ENCODE measurements around the gene MRPL23. TPM values are rescaled to one million over a fixed set of nuclear protein-coding genes. Genes with fewer than 3 reads are reported as not detected.

MRPL23 gene
- total RNA-seq, 1 experiment from 2014 or later, result 109 TPM

DNA sequence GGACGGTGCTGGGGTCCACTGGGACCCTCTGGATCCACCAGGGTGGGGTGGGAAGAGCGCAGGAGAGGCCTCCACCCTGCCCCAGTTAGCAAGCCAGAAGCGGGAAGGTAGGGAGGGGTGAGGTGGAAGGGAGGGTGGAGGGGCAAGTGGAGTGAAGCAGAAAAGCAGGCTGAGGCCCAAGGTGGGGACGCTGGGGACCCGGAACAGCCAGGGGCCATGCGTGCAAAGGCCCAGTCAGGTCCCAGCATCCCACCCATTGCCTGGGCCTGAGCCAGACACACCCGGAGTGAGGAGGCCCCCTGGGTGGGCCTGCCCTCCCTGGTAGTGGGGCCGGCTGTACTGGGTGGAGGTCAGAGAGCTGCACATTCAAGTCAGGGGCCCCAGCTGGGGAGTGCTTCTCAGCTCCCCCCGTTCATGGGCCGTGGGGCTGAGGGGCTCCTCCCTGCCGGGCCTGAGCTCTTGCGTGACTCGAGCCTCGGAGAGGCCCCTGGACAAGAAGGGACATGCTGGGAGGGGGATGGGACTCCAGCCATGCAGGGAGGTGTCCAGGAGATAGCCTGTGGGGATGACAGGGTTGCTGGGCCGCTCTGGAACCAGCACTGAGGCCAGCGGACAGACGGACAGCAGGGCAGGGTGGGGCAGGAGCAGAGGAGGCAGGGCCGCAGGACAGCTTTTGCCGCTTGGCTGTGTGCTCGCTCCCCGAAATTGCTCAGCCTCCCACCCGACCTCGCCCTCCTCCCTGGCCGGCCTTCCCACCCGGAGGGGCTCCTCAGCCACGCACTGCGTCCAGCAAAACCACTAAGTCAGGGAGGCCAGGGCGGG is 19.9 kb upstream of the MRPL23 start:
- ATAC-seq (no peak), DNase-seq (ENCODE audit: low read depth, low spot score) (no peak)
- Histone ChIP-seq H3K27ac (ENCODE audit: low read depth, low read length) (no peak overlapping the region), H3K9me3 (ENCODE audit: control insufficient read depth in 1 of 2, insufficient read depth in 1 of 2, low read depth in 1 of 2, low read length in 2 of 2) (no peaks in the 10 kb centered on the region), H3K27me3 (ENCODE audit: insufficient read depth, low read length) (no peaks in the 10 kb centered on the region), H3K36me3 (ENCODE audit: control insufficient read depth in 1 of 2, insufficient read depth in 2 of 2, low read length in 2 of 2) (no peaks in the 10 kb centered on the region), H3K9me2 (ENCODE audit: insufficient read depth) (no peaks in the 10 kb centered on the region), H3K9ac (ENCODE audit: low read length) (no peak overlapping the region), H3K4me1 (ENCODE audit: control insufficient read depth in 1 of 2, insufficient read depth in 2 of 2, low read length in 2 of 2) (no peaks in the 10 kb centered on the region), H3K4me3 (replicated peaks in 1 of 2; ENCODE audit: low read depth in 1 of 2, low read length in 2 of 2) (no peak overlapping the region), H3K79me2 (ENCODE audit: insufficient read depth, low read length) (no peaks in the 10 kb centered on the region), H4K20me1 (ENCODE audit: insufficient read depth) (no peaks in the 10 kb centered on the region), H3K4me2 (ENCODE audit: low read length) (no peak overlapping the region), H2AFZ (ENCODE audit: low read depth, low read length, poor library complexity, severe bottlenecking) (no peak overlapping the region)
- ChIA-PET POLR2A (no interaction called here), CTCF (no interaction called here), RAD21 (ENCODE audit: low non-redundant PET in 1 of 2, low total read pairs in 2 of 2, uncharacterized antibody in 2 of 2, unreplicated experiment in 2 of 2) (no interaction called here)
- BruUV-seq (replicated peaks), result no TSS peak
- TF ChIP-seq JUND (IDR thresholded peaks at IDR 0.05), result no peak
- no peak for TF ChIP-seq FOSL1 (IDR thresholded peaks at IDR 0.05; ENCODE audit: low read depth)
- TF ChIP-seq ZNF274 (IDR thresholded peaks at IDR 0.05; ENCODE audit: low read depth, low read length), result no peak
- TF ChIP-seq, protein P1, sequence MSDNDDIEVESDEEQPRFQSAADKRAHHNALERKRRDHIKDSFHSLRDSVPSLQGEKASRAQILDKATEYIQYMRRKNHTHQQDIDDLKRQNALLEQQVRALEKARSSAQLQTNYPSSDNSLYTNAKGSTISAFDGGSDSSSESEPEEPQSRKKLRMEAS (IDR thresholded peaks at IDR 0.05), result no peak
- no peak for TF ChIP-seq TCF7L2 (IDR thresholded peaks at IDR 0.05; ENCODE audit: borderline replicate concordance, extremely low read depth, insufficient read depth, insufficient read length)
- no peak for TF ChIP-seq EZH2 (IDR thresholded peaks at IDR 0.05)
- no peak for TF ChIP-seq RAD21 (IDR thresholded peaks at IDR 0.05; ENCODE audit: low read depth)
- TF ChIP-seq SP1 (IDR thresholded peaks at IDR 0.05; ENCODE audit: low read depth), result no peak
- TF ChIP-seq EZH2phosphoT487 (IDR thresholded peaks at IDR 0.05; ENCODE audit: borderline replicate concordance), result no peak
- no peak for TF ChIP-seq ZFX (IDR thresholded peaks at IDR 0.05)
- TF ChIP-seq CBX3 (IDR thresholded peaks at IDR 0.05; ENCODE audit: low read depth), result no peak
- no peak for TF ChIP-seq CEBPB (IDR thresholded peaks at IDR 0.05; ENCODE audit: low read depth)
- no peak for TF ChIP-seq YY1 (IDR thresholded peaks at IDR 0.05; ENCODE audit: extremely low read depth, insufficient replicate concordance, low read depth, low read length)
- intact Hi-C loops (cut with micrococcal nuclease), result no loop called here

Measured in HCT116 (cell line).